HepG2 (cell line): ENCODE results near the gene CCSER2. TPM values are rescaled to one million over a fixed set of nuclear protein-coding genes. Genes with fewer than 3 reads are reported as not detected.
A peak's percentile ranks its signal among the peaks of the same experiment; 100 is the strongest.

Source experiments
- KLF6 ChIP-seq: IDR thresholded peaks from 2 replicates; pipeline ENCODE4 v1.8.0; 2016; ENCODE audit warnings: missing biosample characterization, missing genetic modification reagents
- MAFF ChIP-seq: IDR thresholded peaks from 2 replicates; pipeline ENCODE4 v1.6.1; 2011; ENCODE audit warnings: low read depth, low read length, improper control_type of control experiment
- MAFG ChIP-seq: sonication (generic); formaldehyde crosslinking; IDR thresholded peaks from 2 replicates; pipeline ENCODE4 v1.5.1; 2020; ENCODE audit warnings: mild to moderate bottlenecking, missing genetic modification reagents
- PHF21A ChIP-seq: sonication (generic); formaldehyde crosslinking; IDR thresholded peaks from 2 replicates; pipeline ENCODE4 v1.5.0; 2020; ENCODE audit warnings: mild to moderate bottlenecking, missing genetic modification reagents
- SOX5 ChIP-seq: IDR thresholded peaks from 2 replicates; pipeline ENCODE4 v1.6.1; 2016; ENCODE audit warnings: borderline replicate concordance
- ZNF619 ChIP-seq: sonication (generic); formaldehyde crosslinking; IDR thresholded peaks from 2 replicates; pipeline ENCODE4 v1.4.0; 2020; ENCODE audit warnings: mild to moderate bottlenecking, missing genetic modification reagents
- ZNF737 ChIP-seq: sonication (generic); formaldehyde crosslinking; IDR thresholded peaks from 2 replicates; pipeline ENCODE4 v1.5.0; 2020; ENCODE audit warnings: missing genetic modification reagents, mild to moderate bottlenecking, borderline replicate concordance
- polyA plus RNA-seq, 8 experiments: library from polyadenylated mRNA; depleted of rRNA in 3 of 8; stranded (reverse) in 7 of 8; unstranded in 1 of 8; fragments of >200 nt; fragmentation: Illumina TruSeq in 4 of 8; extraction: Trizol in 4 of 8; gene quantifications; 2 replicates each; pipeline versions ENCODE4 v1.2.1 to v1.2.3, GENCODE V29; 2011 to 2016; ENCODE audit warnings: low read depth in 4 of 8, missing spikeins in 1 of 8, mixed read lengths in 1 of 8; ENCODE audit not compliant: insufficient read depth in 1 of 8
- total RNA-seq, 5 experiments: library from RNA; depleted of rRNA; stranded (reverse); fragments of >200 nt; fragmentation: Illumina TruSeq; extraction: Trizol; gene quantifications; 2 replicates each; pipeline ENCODE4 v1.2.3, GENCODE V29; 2016; ENCODE audit warnings: low read depth in 1 of 5
- TF ChIP-seq, protein P1 (sequence below): sonication (generic); formaldehyde crosslinking; IDR thresholded peaks from 2 replicates; pipeline ENCODE4 v1.5.0; 2020; ENCODE audit warnings: mild to moderate bottlenecking, missing genetic modification reagents, moderate library complexity
- TF ChIP-seq, protein P2 (sequence below), 2 experiments: fragments of 450-650 bp in 1 of 2; sonication (generic) in 1 of 2; formaldehyde crosslinking in 1 of 2; IDR thresholded peaks; 2 replicates each; pipeline versions ENCODE4 v1.6.1 to v1.8.0; 2016 to 2022; ENCODE audit warnings: antibody characterized with exemption in 1 of 2, mild to moderate bottlenecking in 1 of 2, missing genetic modification reagents in 1 of 2
- TF ChIP-seq, protein P3 (sequence below): IDR thresholded peaks from 2 replicates; pipeline ENCODE4 v1.6.1; 2016; ENCODE audit warnings: low read depth, missing genetic modification reagents, missing compliant biosample characterization
- TF ChIP-seq, protein P4 (sequence below): sonication (generic); formaldehyde crosslinking; IDR thresholded peaks from 2 replicates; pipeline ENCODE4 v1.4.0; 2020; ENCODE audit warnings: missing genetic modification reagents

Gene CCSER2
- total and polyA plus RNA-seq, 2 of the 13 experiments (the other 11 are each of a cell fraction or from before 2014, with no cell fraction given) = 13.3 to 17.2 TPM

DNA sequence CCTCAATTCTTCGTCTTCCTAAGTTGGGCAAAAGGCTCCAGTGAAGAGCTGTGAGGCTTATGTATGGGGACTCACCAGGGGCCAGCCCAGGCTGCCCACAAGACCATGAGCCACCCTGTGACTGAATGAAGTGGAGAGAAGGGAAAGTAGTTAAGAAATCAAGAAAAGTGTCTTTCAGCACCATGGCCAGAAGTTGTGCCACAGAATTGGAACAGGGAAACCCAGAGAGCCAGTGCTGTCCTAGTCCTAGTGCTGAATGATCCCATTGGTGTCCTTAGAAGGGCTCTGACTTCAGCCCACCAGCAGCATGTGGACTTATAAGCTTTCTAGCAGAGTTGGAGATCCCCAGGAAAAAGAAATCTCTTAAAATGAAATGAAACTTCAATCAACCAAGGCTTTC lies 37.0 kb upstream of the CCSER2 start (continued):
- TF ChIP-seq, protein P1, sequence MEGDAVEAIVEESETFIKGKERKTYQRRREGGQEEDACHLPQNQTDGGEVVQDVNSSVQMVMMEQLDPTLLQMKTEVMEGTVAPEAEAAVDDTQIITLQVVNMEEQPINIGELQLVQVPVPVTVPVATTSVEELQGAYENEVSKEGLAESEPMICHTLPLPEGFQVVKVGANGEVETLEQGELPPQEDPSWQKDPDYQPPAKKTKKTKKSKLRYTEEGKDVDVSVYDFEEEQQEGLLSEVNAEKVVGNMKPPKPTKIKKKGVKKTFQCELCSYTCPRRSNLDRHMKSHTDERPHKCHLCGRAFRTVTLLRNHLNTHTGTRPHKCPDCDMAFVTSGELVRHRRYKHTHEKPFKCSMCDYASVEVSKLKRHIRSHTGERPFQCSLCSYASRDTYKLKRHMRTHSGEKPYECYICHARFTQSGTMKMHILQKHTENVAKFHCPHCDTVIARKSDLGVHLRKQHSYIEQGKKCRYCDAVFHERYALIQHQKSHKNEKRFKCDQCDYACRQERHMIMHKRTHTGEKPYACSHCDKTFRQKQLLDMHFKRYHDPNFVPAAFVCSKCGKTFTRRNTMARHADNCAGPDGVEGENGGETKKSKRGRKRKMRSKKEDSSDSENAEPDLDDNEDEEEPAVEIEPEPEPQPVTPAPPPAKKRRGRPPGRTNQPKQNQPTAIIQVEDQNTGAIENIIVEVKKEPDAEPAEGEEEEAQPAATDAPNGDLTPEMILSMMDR (CRISPR knock-in tag) = no peak
- TF ChIP-seq, protein P2, sequence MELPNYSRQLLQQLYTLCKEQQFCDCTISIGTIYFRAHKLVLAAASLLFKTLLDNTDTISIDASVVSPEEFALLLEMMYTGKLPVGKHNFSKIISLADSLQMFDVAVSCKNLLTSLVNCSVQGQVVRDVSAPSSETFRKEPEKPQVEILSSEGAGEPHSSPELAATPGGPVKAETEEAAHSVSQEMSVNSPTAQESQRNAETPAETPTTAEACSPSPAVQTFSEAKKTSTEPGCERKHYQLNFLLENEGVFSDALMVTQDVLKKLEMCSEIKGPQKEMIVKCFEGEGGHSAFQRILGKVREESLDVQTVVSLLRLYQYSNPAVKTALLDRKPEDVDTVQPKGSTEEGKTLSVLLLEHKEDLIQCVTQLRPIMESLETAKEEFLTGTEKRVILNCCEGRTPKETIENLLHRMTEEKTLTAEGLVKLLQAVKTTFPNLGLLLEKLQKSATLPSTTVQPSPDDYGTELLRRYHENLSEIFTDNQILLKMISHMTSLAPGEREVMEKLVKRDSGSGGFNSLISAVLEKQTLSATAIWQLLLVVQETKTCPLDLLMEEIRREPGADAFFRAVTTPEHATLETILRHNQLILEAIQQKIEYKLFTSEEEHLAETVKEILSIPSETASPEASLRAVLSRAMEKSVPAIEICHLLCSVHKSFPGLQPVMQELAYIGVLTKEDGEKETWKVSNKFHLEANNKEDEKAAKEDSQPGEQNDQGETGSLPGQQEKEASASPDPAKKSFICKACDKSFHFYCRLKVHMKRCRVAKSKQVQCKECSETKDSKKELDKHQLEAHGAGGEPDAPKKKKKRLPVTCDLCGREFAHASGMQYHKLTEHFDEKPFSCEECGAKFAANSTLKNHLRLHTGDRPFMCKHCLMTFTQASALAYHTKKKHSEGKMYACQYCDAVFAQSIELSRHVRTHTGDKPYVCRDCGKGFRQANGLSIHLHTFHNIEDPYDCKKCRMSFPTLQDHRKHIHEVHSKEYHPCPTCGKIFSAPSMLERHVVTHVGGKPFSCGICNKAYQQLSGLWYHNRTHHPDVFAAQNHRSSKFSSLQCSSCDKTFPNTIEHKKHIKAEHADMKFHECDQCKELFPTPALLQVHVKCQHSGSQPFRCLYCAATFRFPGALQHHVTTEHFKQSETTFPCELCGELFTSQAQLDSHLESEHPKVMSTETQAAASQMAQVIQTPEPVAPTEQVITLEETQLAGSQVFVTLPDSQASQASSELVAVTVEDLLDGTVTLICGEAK (IDR thresholded peaks at IDR 0.05) = no peak
- TF ChIP-seq, protein P2 (CRISPR knock-in tag; IDR thresholded peaks at IDR 0.05) = no peak; the same call in 1 of the 2 replicates
- TF ChIP-seq MAFG (CRISPR knock-in tag) (no peak), KLF6 (CRISPR knock-in tag) (peak; percentile 95), MAFF (no peak), ZNF619 (CRISPR knock-in tag) (no peak), ZNF737 (CRISPR knock-in tag) (no peak), PHF21A (CRISPR knock-in tag) (no peak), SOX5 (CRISPR knock-in tag) (0 out of 2 replicates have a peak, but pooled peaks have one; percentile 15)
- TF ChIP-seq, protein P3, sequence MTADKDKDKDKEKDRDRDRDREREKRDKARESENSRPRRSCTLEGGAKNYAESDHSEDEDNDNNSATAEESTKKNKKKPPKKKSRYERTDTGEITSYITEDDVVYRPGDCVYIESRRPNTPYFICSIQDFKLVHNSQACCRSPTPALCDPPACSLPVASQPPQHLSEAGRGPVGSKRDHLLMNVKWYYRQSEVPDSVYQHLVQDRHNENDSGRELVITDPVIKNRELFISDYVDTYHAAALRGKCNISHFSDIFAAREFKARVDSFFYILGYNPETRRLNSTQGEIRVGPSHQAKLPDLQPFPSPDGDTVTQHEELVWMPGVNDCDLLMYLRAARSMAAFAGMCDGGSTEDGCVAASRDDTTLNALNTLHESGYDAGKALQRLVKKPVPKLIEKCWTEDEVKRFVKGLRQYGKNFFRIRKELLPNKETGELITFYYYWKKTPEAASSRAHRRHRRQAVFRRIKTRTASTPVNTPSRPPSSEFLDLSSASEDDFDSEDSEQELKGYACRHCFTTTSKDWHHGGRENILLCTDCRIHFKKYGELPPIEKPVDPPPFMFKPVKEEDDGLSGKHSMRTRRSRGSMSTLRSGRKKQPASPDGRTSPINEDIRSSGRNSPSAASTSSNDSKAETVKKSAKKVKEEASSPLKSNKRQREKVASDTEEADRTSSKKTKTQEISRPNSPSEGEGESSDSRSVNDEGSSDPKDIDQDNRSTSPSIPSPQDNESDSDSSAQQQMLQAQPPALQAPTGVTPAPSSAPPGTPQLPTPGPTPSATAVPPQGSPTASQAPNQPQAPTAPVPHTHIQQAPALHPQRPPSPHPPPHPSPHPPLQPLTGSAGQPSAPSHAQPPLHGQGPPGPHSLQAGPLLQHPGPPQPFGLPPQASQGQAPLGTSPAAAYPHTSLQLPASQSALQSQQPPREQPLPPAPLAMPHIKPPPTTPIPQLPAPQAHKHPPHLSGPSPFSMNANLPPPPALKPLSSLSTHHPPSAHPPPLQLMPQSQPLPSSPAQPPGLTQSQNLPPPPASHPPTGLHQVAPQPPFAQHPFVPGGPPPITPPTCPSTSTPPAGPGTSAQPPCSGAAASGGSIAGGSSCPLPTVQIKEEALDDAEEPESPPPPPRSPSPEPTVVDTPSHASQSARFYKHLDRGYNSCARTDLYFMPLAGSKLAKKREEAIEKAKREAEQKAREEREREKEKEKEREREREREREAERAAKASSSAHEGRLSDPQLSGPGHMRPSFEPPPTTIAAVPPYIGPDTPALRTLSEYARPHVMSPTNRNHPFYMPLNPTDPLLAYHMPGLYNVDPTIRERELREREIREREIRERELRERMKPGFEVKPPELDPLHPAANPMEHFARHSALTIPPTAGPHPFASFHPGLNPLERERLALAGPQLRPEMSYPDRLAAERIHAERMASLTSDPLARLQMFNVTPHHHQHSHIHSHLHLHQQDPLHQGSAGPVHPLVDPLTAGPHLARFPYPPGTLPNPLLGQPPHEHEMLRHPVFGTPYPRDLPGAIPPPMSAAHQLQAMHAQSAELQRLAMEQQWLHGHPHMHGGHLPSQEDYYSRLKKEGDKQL (CRISPR knock-in tag) = 0 out of 2 replicates have a peak, but pooled peaks have one; percentile 28
- TF ChIP-seq, protein P4, sequence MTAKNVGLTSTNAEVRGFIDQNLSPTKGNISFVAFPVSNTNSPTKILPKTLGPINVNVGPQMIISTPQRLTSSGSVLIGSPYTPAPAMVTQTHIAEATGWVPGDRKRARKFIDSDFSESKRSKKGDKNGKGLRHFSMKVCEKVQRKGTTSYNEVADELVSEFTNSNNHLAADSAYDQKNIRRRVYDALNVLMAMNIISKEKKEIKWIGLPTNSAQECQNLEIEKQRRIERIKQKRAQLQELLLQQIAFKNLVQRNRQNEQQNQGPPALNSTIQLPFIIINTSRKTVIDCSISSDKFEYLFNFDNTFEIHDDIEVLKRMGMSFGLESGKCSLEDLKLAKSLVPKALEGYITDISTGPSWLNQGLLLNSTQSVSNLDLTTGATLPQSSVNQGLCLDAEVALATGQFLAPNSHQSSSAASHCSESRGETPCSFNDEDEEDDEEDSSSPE = no peak
